ENCODE data around the gene FAP.

FAP gene

GRCh38 chr2:162153608-162154224 is 89.5 kb downstream of the FAP start:
- peak; percentile 93 for FAIRE-seq
- DNase-seq (ENCODE audit: insufficient read length), result peak; percentile 0
- TF ChIP-seq POLR2A (IDR thresholded peaks at IDR 0.05; ENCODE audit: low read depth, low read length), result no peak
- no peak for TF ChIP-seq POLR2AphosphoS5 (IDR thresholded peaks at IDR 0.05; ENCODE audit: low read depth, low read length)
- no peak for TF ChIP-seq TAF1 (IDR thresholded peaks at IDR 0.05; ENCODE audit: borderline replicate concordance, low read depth, low read length)

DNA sequence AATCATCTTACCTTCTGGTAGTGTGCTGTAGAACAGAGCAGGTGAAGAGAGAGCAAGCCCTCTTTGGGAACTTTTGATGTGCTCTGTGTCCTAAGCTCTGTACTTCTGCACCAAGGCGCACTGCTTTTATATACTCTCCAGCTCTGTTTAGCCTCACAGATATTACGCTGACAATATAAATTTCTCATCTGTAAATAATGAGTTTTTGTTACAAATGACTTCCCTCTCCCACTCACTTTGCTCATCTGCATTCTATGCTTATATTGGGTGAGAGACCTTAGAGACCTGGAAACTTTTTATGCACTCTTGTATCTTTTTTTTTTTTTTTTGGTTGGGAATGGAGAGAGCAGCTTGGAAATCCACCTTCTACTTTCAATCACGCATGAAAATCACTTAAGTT is 91.1 kb downstream of the FAP start, which contains the start of gene GCG:
TSS of gene GCG (minus strand) at position 101 of the 400 bp plus-strand sequence. CDS start 3,069 bp downstream, outside the sequence.
- FAIRE-seq, result no peak

DNA sequence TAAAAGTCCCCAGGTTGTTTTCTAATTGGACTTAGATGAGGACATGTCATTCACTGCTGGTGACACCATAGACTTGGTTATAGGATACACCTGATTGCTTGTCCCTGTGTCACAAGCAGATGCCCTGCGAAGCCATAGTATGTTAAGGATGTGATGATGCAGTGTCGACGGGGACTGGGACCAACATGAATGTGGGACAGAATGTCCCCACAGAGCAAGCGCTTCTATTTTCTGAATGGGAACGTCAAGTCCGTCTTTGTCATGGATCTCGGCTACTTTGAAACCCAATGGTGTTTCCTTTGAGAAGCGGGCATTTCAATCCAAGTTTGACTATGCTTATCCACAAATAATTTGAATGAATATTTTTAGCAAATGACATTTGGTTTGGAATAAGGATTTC is 93.3 kb downstream of the FAP start:
- DNase-seq (ENCODE audit: insufficient read length), result no peak
- FAIRE-seq, result no peak
- TF ChIP-seq POLR2AphosphoS5 (IDR thresholded peaks at IDR 0.05; ENCODE audit: low read depth, low read length) (no peak), POLR2A (IDR thresholded peaks at IDR 0.05; ENCODE audit: low read depth, low read length) (no peak), TAF1 (IDR thresholded peaks at IDR 0.05; ENCODE audit: borderline replicate concordance, low read depth, low read length) (no peak)

More for the DNA sequence above, 91.1 kb downstream of the FAP start, which contains the start of gene GCG:
- TF ChIP-seq POLR2A (IDR thresholded peaks at IDR 0.05; ENCODE audit: low read depth, low read length), result no peak
- no peak for TF ChIP-seq TAF1 (IDR thresholded peaks at IDR 0.05; ENCODE audit: borderline replicate concordance, low read depth, low read length)
- TF ChIP-seq POLR2AphosphoS5 (IDR thresholded peaks at IDR 0.05; ENCODE audit: low read depth, low read length), result no peak
- DNase-seq (ENCODE audit: insufficient read length), result no peak

DNA sequence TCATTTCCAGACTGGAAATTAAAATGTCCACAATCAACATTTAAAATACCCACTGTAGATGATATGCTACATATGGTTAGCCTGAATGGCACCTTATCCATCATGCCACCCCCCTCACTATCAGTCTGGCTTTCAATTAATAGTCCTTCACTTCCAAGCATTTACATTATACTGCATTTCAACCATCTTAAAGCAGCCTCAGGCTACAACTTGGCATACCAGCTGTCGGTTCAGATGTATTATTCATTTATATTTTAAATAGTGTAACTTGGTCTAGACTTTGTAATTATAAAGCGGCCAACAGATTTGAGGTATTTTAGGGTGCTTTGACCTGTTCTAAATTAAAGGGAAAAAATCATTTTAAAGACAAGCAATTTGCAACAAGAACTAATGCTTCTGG is 93.8 kb downstream of the FAP start:
- DNase-seq (ENCODE audit: insufficient read length), result no peak
- no peak for FAIRE-seq
- TF ChIP-seq TAF1 (IDR thresholded peaks at IDR 0.05; ENCODE audit: borderline replicate concordance, low read depth, low read length) (no peak), POLR2A (IDR thresholded peaks at IDR 0.05; ENCODE audit: low read depth, low read length) (no peak), POLR2AphosphoS5 (IDR thresholded peaks at IDR 0.05; ENCODE audit: low read depth, low read length) (no peak)

- FAIRE-seq (no peak), DNase-seq (ENCODE audit: insufficient read length) (no peak)
These were observed 94.3 kb downstream of the FAP start for GRCh38 chr2:162148956-162149355.

GRCh38 chr2:162143969-162144368 is 99.3 kb downstream of the FAP start:
- FAIRE-seq (no peak), DNase-seq (ENCODE audit: insufficient read length) (no peak)
- TF ChIP-seq POLR2A (IDR thresholded peaks at IDR 0.05; ENCODE audit: low read depth, low read length), result no peak
- TF ChIP-seq POLR2AphosphoS5 (IDR thresholded peaks at IDR 0.05; ENCODE audit: low read depth, low read length), result no peak
- TF ChIP-seq TAF1 (IDR thresholded peaks at IDR 0.05; ENCODE audit: borderline replicate concordance, low read depth, low read length), result no peak

More at GRCh38 chr2:162148956-162149355, 94.3 kb downstream of the FAP start:
- TF ChIP-seq TAF1 (IDR thresholded peaks at IDR 0.05; ENCODE audit: borderline replicate concordance, low read depth, low read length) (no peak), POLR2AphosphoS5 (IDR thresholded peaks at IDR 0.05; ENCODE audit: low read depth, low read length) (no peak), POLR2A (IDR thresholded peaks at IDR 0.05; ENCODE audit: low read depth, low read length) (no peak)

GRCh38 chr2:162138310-162138709 is 104.9 kb downstream of the FAP start:
- no peak for TF ChIP-seq POLR2A (IDR thresholded peaks at IDR 0.05; ENCODE audit: low read depth, low read length)
- DNase-seq (ENCODE audit: insufficient read length) (no peak), FAIRE-seq (no peak)

- DNase-seq (ENCODE audit: insufficient read length), result no peak
- TF ChIP-seq TAF1 (IDR thresholded peaks at IDR 0.05; ENCODE audit: borderline replicate concordance, low read depth, low read length) (no peak), POLR2A (IDR thresholded peaks at IDR 0.05; ENCODE audit: low read depth, low read length) (no peak), POLR2AphosphoS5 (IDR thresholded peaks at IDR 0.05; ENCODE audit: low read depth, low read length) (no peak)
- no peak for FAIRE-seq
These were observed 115.8 kb downstream of the FAP start for GRCh38 chr2:162127422-162127821.

DNA sequence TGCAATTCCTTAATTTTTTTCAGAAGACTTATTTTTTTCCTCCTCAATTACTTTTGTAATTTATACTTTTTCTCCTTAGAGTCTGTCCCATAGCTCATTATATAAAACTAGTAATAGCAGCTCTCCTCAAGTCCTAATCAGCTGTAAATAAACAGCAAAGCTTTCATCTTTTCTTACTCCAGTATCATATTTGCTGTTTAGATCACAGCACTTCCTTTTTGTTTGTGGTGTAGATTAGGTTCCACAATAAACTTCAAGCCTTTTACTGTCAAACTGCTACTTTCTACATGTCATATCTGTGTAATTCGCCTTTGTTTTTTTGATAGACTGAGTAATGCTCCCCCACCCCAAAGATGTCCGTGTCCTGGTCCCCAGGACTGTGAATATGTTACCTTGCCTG is 116.7 kb downstream of the FAP start:
- TF ChIP-seq POLR2AphosphoS5 (IDR thresholded peaks at IDR 0.05; ENCODE audit: low read depth, low read length), result no peak
- no peak for TF ChIP-seq TAF1 (IDR thresholded peaks at IDR 0.05; ENCODE audit: borderline replicate concordance, low read depth, low read length)
- no peak for TF ChIP-seq POLR2A (IDR thresholded peaks at IDR 0.05; ENCODE audit: low read depth, low read length)
- no peak for FAIRE-seq
- DNase-seq (ENCODE audit: insufficient read length), result no peak

DNA sequence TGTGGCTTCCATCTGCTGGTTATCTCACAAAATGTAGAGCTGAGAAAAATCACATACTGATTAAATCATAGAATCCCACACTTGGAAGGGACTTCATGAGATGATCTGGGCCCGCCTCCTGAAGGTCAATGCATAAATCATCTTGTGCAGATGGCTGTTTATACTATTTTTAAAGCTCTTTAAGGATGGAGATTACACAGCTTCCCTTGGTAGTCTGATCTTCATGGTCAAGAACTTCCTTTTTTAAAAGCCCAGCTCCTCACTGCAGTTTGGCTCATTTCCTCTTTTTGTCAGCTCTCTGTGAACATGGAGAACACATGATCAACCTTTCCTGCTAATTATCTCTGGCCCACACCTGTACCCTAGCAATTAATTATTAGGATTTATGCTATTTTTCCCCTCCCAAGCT is 117.1 kb downstream of the FAP start:
- DNase-seq (ENCODE audit: insufficient read length) (no peak), FAIRE-seq (peak; percentile 48)
- no peak for TF ChIP-seq POLR2A (IDR thresholded peaks at IDR 0.05; ENCODE audit: low read depth, low read length)
- no peak for TF ChIP-seq POLR2AphosphoS5 (IDR thresholded peaks at IDR 0.05; ENCODE audit: low read depth, low read length)
- TF ChIP-seq TAF1 (IDR thresholded peaks at IDR 0.05; ENCODE audit: borderline replicate concordance, low read depth, low read length), result no peak

DNA sequence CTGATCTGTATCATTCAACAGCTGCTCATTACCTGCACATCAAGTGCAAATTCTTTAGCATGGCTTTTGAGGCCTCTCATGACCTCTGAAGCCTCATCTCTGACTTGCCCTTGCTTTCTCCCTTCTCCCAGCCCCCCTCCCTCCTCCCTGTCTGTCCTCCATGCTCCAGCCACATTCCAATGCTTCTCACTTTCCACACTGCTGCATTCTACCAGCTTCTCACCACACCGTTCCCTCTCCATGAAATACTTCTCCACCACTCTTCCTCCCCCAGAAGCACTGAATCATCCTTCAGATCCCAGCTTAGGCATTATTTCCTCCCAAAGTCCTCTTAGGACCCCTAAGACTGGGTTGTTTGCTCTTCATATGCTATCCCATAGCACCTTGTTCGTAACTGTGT is 118.1 kb downstream of the FAP start:
- DNase-seq (ENCODE audit: insufficient read length), result no peak
- FAIRE-seq, result no peak
- TF ChIP-seq POLR2AphosphoS5 (IDR thresholded peaks at IDR 0.05; ENCODE audit: low read depth, low read length), result no peak
- TF ChIP-seq TAF1 (IDR thresholded peaks at IDR 0.05; ENCODE audit: borderline replicate concordance, low read depth, low read length), result no peak
- no peak for TF ChIP-seq POLR2A (IDR thresholded peaks at IDR 0.05; ENCODE audit: low read depth, low read length)

Data from GM12892 (cell line).